Stimulated activated CD4-positive, alpha-beta T cell treated with anti-CD3 and anti-CD28 coated beads, Interleukin-1b, Interleukin-23, amount 100 ng/mL, for 1 hour (primary cell): ENCODE data around the gene SLC6A19.

Experiments
- DNase-seq, 2 donors: peaks; one replicate each; pipeline ENCODE4 v3.0.0-alpha.2; 2020; ENCODE audit warnings: low read depth in 2 of 2

Gene SLC6A19

DNA sequence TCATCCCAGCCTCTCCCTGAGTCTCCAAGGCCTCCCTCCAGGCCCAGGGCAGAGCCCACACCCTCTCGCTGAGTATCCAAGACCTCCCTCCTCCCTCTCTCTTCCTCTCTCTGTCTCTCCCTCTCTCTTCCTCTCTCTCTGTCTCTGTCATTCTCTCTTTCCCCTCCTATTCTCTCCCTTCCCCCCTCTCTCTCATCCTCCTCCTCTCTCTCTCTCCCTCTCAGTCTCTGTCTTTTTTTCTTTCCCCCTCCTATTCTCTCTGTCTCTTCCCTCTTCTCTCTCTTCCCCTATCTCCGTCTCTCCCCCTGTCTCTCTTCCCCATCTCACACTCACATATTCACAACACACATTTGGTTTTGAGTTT, 8.1 kb downstream of the SLC6A19 start:
- DNase-seq = no peak

DNA sequence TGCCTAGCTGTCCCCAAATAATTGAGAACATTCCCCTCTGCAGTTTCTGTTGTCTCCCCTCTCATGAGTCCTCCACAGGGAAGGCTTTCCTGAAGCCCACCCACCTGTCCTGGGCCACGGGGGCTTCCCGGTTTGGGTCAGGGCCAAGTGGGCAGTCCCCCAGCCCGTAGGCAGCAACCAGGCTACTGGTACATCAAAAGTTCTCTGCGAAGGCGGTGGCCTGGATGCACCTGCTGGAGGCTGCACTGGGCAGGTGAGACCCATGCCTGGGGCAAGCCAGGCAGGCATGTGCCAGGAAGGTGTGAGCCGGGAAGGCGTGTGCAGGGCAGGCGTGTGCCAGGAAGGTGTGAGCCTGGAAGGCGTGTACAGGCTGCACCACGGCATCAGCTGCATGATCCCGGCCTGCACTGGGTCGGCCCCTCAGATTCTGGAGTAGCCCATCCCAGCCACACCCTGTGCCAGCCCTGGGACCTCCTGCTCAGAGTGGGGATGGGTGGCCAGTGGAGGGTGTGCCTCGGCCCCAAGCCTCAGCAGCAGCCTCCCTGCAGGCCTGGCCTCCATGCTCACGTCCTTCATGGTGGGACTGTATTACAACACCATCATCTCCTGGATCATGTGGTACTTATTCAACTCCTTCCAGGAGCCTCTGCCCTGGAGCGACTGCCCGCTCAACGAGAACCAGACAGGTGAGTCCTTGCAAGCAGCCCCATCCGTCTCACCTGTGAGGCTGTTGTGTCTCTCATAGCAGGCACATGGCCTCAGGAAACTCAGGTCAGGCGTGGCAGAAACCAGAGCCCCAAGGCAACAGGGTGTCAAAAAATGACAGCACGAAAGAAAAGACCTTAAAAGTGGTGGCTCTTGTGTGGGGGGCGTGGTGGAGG, 8.7 kb downstream of the SLC6A19 start:
- no peak for DNase-seq

DNA sequence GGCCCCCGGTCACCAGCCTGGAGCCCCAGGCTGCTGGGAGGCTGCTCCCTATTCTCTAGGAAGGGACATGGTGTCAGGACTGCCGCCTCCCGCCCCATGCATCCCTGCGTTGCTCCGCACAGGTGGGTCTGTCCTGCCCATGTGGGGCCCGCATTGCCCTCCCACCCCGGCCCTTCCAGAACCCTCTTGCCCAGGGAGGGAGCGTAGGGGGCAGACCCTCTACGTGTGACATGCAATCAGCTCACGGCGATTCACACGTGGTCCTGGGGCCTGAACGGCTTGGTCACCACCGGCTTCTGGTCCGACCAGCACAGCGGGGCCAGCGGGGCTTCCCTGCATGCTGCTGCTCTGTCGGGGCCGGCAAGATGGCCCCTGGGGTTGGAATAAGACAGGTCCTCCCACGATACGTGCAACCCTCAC, 9.4 kb downstream of the SLC6A19 start:
- DNase-seq = no peak

DNA sequence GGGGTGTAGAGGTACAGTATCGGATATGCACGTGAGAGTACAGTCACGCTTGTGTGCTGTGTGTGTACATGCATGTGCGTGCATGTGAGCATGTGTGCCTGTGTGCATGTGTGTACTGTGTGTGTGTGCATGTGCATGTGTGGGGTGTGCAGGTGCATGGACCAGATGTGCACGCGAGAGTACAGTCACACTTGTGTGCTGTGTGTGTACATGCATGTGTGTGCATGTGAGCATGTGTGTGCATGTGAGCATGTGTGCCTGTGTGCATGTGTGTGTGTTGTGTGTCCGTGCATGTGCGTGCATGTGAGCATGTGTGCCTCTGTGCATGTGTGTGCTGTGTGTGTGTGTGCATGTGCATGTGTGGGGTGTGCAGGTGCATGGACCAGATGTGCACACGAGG, 10.3 kb downstream of the SLC6A19 start:
- no peak for DNase-seq

DNA sequence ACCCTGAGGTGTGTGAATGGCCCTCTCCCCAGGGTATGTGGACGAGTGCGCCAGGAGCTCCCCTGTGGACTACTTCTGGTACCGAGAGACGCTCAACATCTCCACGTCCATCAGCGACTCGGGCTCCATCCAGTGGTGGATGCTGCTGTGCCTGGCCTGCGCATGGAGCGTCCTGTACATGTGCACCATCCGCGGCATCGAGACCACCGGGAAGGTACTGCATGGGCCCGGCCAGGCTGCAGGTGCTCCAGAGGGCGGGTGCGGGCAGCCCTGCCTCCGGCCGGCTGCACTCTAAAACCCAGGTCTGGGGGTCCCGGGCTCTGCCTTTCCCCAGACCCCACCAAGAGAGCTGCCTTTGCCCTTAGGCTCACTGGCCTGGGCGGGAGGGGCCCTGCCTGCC, 10.9 kb downstream of the SLC6A19 start:
- no peak for DNase-seq

DNA sequence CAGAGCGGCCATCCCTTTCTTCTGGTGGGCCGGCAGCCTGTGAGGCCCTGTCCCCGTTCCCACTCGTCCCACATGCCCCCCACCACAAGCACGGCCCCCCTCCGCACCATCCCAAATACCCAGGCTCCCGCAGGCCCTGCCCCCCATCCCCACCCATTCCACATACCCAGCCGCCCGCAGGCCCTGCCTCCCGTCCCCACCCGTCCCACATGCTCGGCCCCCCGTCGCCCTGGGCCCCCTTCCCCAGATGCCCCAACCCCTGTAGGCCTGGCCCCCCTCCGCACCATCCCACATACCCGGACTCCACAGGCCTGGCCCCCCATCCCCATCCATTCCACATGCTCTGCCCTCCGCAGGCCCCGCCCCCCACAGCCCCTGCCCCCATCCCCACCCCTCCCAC, 11.5 kb downstream of the SLC6A19 start:
- DNase-seq = no peak

DNA sequence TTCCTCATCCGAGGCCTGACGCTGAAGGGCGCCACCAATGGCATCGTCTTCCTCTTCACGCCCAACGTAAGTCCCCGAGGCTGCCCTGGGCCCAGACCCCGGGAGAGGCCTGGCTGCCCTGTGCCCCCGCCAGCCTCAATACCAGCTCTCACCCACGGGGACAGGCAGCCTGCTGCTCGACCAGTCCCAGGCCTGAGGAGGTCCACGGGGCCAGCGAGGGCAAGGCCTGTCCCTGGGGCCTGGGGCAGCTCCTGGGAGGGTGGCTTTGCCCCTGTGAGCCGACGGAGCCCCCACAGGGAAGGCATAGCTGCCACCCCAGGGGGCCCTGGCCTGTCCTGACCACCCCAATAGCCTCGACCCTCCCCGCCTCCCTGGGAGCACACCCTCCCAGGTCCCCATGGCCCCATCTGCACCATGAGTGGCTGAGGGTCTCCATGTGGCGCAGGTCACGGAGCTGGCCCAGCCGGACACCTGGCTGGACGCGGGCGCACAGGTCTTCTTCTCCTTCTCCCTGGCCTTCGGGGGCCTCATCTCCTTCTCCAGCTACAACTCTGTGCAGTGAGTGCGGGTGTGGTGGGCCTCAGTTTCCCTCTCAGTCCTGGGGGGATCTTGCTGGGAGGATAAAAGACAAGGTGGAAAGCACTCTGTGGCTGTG, 12.2 kb downstream of the SLC6A19 start:
- DNase-seq = no peak

DNA sequence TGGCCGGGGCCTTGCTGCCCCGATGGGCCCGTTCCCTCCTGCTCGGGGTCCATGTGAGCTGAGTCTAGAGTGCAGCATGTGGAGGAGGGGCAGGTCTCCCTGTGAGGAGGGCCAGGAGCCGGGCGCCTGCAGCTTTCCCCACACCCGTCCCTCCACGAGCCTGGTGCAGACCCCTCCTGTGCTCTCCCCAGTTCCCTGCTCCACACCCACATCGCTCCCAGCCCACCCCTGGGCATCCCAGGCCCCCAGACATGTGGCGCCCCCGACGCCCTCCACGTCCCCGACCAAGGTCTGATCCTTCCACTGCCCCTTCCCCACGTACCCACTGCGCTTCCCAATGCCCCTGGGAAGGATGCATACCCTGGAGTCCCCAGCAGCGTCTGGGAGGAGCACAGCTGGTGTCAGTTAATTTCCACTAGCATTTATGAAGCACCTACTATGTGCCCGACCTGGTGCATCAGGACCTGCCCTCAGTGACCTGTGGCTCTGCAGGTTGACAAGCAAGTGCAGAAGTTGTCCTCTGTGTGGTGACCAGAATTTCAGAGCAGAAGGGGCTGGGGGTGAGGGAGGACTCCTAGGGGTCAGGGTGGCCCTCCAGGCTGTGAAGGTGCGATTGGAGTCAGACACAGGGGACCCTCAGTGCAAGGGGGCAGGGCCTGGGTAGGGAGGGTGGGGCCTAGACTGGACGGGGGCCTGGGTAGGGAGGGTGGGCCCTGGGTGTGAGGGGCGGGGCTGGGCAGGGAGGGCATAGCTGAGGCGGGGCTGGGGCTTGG, 13.0 kb downstream of the SLC6A19 start:
- no peak for DNase-seq

DNA sequence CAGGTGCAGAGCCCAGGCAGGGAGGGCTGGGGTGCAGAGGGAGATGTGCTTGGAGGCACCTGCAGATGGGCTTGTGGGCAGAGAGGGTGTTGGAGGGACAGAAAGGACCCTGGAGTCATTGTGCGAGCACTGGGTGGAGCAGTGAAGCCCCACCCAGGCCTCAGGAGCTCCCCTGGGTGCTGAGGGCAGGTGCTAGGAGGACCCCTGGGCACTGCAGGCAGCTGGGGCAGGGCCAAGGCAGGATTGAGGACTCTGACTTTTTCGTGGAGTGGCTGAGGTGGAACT, 13.5 kb downstream of the SLC6A19 start:
- DNase-seq = no peak

DNA sequence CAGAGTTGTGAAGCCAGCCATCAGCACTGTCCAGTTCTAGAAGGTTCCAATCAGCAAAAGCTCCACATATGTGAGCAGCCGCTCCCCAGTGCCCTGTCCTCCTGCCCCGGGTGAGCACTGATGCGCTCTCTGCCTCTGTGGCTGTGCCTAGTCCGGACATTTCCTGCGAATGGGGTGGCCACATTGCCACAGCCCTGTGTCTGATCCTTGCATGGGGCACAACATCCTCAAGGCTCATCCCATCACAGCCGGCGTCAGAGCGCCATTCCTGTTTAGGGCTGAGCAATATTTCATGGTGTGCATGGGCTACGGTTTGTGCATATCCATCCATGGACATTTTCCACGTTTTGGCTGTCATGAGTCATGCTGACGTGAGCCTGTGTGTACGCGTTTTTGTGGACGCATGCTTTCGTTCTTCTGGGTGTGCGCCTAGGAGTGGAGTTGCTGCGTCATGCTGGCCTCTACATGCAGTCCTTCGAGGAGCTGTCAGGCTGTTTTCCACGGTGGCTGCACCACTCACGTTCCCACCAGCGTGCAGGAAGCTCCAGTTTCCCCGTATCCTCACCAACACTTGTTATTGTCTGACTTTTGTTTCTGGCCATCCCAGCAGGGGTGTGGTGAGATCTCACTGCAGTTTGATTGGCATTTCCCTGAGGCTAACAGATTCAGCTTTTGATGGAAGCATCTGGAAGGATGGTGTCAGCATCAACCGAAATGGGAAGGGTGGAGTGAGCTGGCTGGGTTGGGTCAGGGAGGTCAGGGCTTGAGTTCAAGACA, 14.1 kb downstream of the SLC6A19 start:
- DNase-seq = no peak

DNA sequence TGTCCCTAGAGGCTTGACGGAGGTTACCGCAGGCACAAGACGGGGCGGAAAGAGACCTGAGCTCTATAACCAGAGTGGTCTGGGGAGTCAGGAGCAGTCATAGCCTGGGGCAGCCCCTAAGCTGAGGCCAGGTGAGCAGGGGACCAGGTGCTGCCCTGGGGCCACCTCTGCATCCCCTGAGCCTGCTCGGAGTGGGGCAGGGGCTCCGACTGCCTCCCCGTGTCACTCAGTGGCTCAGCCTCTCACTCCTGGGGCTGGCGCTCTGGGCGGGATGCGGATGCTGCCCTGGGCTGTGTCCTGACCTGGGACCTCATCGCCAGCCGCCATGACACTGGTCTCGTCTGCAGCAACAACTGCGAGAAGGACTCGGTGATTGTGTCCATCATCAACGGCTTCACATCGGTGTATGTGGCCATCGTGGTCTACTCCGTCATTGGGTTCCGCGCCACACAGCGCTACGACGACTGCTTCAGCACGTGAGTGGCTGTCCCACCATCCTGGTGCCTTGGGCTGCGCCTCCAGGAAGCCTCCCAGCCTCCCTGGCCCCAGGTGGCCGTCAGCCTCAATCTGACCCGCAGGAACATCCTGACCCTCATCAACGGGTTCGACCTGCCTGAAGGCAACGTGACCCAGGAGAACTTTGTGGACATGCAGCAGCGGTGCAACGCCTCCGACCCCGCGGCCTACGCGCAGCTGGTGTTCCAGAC, 15.0 kb downstream of the SLC6A19 start:
- no peak for DNase-seq

DNA sequence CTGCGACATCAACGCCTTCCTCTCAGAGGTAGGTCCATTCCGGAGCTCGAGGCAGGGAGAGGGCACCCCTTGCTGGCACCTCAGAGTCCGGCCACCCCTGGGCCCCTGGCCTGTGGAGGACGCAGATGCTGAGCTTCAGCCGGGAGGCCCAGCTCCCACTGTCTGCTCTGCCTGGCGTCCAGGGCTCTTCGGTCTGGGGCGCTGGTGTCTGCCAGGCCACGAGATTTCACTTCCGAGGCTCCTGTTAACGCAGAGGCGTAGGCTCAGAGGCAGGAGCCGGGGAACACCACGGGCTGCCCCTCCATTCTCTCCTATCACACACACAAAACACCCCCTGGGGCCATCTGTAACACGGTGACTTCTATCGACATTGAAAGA, 15.5 kb downstream of the SLC6A19 start:
- DNase-seq = no peak

DNA sequence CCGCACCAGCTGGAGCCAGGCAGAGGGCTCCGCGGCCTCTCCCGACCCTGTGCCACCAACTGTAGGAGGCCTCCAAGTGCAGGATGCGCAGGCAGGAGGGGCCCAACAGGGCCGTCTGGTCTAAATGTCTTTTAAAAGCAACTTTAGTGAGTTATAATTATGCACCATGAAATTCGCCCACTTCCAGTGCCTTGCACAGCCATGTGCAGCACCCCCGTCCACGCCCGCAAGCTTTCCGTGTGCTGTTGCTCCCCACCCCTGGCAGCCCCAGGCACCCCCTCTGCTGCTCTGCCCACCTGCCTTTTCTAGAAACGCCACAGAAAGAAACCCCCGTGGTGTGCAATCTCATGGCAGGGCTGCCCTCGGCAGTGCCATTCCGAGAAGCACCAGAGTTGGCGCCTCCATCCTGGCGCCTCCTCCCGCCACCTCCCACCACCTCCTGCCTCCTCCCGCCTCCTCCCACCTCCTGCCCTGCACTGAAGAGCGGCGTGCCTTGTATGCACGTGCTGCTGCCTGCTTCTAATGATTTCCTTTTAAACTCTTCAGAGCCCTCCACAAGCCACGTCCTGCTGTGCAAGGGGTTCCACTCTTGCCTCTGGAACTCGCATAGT, 16.3 kb downstream of the SLC6A19 start:
- DNase-seq = no peak

DNA sequence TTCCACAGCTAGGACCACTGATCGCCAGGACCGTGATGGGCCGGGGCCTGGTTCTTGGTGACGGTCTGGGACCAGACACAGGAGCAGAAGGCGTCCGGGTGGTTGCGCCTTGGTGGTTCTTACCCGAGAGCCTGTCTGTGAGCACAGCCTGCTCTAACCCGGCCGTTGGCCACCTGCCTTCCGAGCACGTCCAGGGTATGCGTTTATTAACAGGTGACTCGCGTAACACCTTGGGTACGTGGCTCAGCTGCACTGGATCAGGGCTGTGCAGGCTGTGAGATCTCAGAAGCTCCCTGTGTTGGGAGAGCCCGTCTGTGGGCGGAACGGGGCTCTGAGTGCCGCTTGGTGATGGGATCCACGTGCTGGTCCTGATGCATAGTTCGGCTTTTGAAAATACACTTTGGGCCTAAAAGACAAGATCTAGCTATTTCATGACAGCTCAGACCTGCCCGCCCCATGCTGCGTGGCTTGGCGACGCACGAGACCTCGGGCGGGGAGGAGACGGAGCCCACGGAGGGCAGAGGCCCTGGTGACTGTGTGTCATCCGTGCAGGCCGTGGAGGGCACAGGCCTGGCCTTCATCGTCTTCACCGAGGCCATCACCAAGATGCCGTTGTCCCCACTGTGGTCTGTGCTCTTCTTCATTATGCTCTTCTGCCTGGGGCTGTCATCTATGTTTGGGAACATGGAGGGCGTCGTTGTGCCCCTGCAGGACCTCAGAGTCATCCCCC, 17.1 kb downstream of the SLC6A19 start:
- DNase-seq = no peak

DNA sequence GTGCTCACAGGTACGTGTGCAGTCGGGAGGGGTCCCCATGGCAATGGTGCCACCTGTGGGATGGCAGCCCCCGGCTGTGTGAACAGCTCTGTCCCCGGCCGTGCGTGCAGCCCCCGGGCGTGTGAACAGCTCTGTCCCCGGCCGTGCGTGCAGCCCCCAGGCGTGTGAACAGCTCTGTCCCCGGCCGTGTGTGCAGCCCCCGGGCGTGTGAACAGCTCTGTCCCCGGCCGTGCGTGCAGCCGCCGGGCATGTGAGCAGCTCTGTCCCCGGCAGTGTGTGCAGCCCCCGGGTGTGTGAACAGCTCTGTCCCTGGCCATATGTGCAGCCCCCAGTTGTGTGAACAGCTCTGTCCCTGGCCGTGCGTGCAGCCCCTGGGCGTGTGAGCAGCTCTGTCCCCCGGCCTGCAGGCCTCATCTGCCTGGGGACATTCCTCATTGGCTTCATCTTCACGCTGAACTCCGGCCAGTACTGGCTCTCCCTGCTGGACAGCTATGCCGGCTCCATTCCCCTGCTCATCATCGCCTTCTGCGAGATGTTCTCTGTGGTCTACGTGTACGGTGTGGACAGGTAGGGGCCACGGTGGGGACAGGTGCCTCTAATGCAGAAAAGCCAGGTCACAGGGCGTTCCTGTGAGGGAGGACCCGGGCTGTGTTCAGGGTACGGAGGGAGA, 17.8 kb downstream of the SLC6A19 start:
- no peak for DNase-seq

DNA sequence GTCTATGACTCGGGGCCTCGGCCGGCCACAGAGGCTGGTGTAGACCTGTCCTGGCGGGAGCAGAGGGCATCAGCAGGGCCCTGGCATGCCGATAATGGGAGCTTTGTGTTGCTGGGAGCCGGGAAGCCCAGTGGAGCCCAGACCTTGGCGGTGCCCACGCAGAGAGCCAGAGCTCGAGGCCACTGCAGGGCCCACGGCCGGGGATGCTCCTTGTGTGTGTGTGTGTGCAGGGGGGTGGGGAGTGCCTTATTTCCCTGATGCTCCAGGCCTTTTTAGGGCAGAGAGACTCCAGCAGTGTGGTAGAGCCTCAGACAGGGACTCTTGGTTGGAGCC, 18.3 kb downstream of the SLC6A19 start:
- DNase-seq = no peak

DNA sequence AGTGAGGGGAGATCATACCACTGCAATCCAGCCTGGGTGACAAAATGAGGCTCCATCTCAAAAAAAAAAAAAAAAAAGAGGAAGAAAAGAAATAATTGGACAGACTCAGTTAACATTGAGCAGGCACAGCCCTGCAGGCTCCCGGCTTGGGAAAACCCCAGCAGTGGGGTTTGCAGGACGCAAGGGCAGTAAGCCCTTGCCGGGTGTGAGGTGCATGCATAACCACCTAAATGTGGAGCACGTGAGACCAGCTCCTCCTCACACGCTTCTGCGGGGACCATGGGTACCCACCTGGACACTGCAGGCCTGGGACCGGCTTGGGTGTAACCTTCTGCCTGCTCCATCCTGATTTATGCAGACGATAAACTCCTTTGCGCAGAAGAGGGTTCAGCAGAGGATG, 19.0 kb downstream of the SLC6A19 start:
- no peak for DNase-seq

DNA sequence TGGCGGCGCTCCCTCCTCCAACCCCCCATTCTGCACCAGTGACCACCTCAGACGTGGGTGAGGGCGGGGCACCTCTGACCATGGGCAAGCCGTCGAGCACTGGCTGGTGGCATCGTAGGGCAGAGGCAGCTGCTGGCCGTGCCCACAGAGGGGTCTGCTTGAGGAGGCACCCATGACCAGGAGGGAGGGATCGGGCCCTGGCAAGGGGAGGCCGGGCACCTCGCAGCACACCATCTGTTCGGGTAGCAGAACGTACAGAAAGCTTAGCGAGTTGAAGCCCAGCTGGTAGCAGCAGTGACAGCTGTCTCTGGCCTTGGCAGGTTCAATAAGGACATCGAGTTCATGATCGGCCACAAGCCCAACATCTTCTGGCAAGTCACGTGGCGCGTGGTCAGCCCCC, 19.4 kb downstream of the SLC6A19 start:
- no peak for DNase-seq

DNA sequence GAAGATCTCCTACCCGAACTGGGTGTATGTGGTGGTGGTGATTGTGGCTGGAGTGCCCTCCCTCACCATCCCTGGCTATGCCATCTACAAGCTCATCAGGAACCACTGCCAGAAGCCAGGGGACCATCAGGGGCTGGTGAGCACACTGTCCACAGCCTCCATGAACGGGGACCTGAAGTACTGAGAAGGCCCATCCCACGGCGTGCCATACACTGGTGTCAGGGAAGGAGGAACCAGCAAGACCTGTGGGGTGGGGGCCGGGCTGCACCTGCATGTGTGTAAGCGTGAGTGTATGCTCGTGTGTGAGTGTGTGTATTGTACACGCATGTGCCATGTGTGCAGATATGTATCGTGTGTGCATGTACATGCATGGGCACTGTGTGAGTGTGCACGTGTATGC, 20.3 kb downstream of the SLC6A19 start:
- no peak for DNase-seq

DNA sequence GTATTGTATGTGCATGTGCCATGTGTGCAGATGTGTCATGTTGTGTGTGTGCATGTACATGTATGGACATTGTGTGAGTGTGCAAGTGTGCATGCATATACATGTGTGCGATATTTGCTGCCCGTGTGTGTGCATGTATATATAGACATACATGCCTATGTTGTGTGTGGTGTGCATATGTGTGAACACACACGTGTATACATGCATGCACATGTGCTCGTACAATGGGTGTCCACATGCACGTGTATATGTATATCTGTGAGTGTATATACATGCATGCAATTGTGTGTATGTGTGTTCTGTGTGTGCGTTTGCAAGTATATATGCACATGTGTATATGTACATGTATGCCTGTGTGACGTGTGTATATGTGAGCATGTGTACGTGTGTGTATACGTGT, 20.8 kb downstream of the SLC6A19 start:
- DNase-seq = no peak
